ENCODE data around the gene ART3.

ART3 gene

DNA sequence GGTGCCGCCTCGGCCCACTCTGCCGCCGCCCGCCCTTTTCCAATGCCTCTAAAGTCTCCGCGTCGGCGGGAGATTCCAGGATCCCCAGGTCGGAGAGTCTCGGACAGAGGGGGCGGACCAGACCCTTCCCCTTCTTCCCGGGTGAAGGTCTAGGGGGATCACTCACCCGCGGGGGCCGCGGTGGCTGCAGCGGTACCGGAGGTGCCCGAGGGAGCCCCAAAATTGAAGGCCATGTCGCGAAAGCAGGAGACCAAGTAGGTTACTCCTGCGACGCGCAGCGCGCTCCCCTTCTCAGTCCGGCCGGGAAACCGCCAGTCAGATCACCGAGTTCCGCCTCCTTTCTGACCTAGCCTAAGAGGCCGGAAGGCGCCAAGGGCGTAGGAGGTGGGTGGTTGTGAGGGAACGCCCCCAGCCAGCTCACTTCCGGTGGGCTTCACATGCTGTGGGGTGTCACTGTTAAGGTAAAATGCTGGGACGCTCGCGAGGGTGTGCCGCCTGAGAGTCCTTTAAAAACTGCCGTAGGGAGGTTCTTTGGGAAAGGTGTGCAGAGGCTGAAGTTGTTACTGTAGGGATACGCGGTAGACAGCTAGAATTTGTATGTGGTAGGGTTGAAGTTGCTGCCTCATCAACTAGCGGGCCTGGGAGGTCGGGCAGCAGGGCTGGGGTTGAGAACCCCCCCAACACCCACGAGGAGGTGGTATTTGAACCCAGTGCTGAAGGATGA is 73.8 kb downstream of the ART3 start, which contains the start of gene NUP54:
Gene NUP54 (minus strand): TSS at position 256 of the 724 bp plus-strand sequence. CDS start 23 bp downstream, at position 233.
- peak; percentile 92 for DNase-seq (ENCODE audit: low spot score)

DNA sequence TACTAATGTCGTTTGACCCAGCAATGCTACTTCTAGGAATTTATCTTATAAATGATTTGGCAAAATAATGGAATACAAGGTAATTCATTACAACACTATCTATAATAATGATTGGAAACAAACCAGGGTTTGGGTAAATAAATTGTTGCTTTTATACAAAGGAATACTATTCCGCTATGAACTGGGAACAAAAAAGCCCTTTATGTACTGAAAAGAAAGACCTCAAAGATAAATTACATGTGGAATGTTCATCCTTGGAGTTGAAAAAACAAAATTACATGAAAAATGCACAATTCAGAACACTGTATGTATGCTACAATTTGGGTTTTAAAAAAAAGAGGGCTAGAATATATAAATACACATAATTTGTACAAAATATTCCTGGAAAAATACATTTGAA is 78.8 kb downstream of the ART3 start:
- peak; percentile 71 for DNase-seq (ENCODE audit: low spot score)

DNA sequence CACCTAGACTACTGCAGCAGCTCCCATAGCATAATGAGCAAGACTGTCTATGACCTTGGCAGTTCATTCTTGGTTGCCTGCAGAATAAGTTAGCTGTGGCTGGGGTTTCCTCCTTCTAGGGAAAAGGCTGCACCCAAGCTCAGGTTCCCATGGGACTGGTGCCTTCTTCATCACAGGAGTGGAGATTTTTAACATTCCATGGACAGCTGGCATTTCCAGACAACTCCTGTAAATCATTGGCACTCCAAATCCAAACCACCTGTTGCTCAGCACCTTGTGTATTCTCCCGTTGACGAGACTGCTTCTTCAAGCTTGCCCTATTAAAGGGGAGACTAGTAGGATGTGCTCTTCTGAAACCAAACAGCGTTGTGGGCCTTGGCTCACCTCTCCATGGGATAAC is 81.5 kb downstream of the ART3 start:
- no peak for DNase-seq (ENCODE audit: low spot score)

DNA sequence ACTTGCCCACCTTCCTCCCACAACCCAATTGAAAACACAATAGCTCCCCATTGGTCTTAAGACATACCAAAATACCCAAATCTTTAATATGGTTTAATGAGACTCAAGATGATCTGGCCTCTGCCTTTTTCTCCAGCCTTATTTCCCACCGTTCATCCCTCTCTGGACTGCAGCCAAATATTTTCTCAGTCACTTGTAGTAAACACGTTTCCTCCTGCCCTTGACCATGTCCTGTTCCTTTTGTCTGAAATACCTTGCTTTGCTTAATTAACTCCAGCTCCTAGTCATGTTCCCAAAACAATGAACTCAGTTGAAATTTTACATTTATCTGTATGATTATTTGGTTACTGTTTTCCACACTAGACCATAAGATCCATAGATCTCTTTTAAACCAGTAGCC is 82.1 kb downstream of the ART3 start:
- DNase-seq (ENCODE audit: low spot score), result no peak

DNA sequence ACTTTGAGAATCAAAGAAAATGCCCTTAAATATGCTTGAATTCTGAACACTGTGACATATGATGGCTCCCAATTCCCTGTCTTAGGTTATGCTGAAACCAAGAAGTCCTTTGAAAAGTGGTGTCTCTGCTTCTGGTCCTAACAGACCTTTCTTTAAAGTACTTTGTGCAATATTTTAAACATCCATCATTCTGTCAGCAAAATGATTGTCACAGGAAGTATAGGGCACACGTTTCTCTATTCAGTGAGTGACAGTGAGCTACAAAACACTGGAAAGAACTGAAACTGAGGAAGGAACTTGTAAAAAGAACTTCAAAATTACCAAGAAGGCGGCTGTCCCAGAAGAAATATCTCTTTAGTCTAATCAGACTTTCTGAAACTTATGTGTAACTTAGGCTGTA is 85.8 kb downstream of the ART3 start:
- DNase-seq (ENCODE audit: low spot score), result no peak
